Gastroesophageal sphincter (tissue), 4 donors: Measurements from ENCODE around the gene TMEM170B. TPM values are rescaled to one million over a fixed set of nuclear protein-coding genes. Genes with fewer than 3 reads are reported as not detected.

ENCODE experiments used
- ATAC-seq: fragments of 150-250 bp; one replicate; pipeline ENCODE4 v1.9.1; 2016; ENCODE audit warnings: mild to moderate bottlenecking, moderate library complexity
- H3K27ac ChIP-seq, 4 donors: fragments of 200-600 bp; sonication (generic) in 3 of 4; 1 replicate in 3 of 4; 2 replicates in 1 of 4; pipeline ENCODE4 v1.5.1; 2016 to 2019
- H3K27me3 ChIP-seq: fragments of 200-600 bp; sonication (generic); one replicate; pipeline ENCODE4 v1.5.1; 2019
- H3K36me3 ChIP-seq, 2 donors: fragments of 200-600 bp; sonication (generic); one replicate each; pipeline ENCODE4 v1.5.1; 2019; ENCODE audit warnings: control low read depth in 1 of 2
- H3K4me1 ChIP-seq, 3 donors: fragments of 200-600 bp; sonication (generic); 1 replicate in 2 of 3; 2 replicates in 1 of 3; pipeline ENCODE4 v1.5.1; 2016 to 2019; ENCODE audit warnings: control low read depth in 2 of 3
- H3K4me3 ChIP-seq, 2 donors: fragments of 200-600 bp; sonication (generic); one replicate each; pipeline ENCODE4 v1.5.1; 2019; ENCODE audit warnings: mild to moderate bottlenecking in 1 of 2, moderate library complexity in 1 of 2
- H3K9me3 ChIP-seq, 3 donors: fragments of 200-600 bp; sonication (generic); one replicate each; pipeline ENCODE4 v1.5.1; 2017 to 2019; ENCODE audit warnings: control low read depth in 2 of 3
- EP300 ChIP-seq: sonication (generic); formaldehyde crosslinking; IDR thresholded peaks from one replicate; pipeline ENCODE4 v1.6.1; 2017; ENCODE audit warnings: antibody characterized with exemption, mild to moderate bottlenecking
- POLR2A ChIP-seq, 2 donors: fragments of 450-650 bp; IDR thresholded peaks; one replicate each; pipeline ENCODE4 v1.6.1; 2017; ENCODE audit warnings: antibody characterized with exemption in 2 of 2, mild to moderate bottlenecking in 2 of 2, moderate library complexity in 1 of 2
- POLR2AphosphoS5 ChIP-seq: sonication (generic); formaldehyde crosslinking; IDR thresholded peaks from one replicate; pipeline ENCODE4 v1.6.1; 2017; ENCODE audit warnings: antibody characterized with exemption
- whole genome bisulfite sequencing, 2 donors: methylation state at CpG; one replicate each; pipeline ENCODE4 v1.1.5; 2018; ENCODE audit warnings: low coverage in 1 of 2; 5-methylcytosine and 5-hydroxymethylcytosine counted together
- total RNA-seq, 4 donors: library from RNA; depleted of rRNA; stranded (reverse); fragments of >200 nt; gene quantifications; one replicate each; pipeline ENCODE4 v1.1.0, GENCODE V29; 2016
- TF ChIP-seq, protein P1 (sequence below), 4 experiments: fragments of 200-600 bp in 2 of 4; fragments of 450-650 bp in 2 of 4; sonication (generic) in 1 of 4; IDR thresholded peaks; one replicate each; pipeline ENCODE4 v1.5.1; 2017 to 2019; ENCODE audit warnings: antibody characterized with exemption in 4 of 4, mild to moderate bottlenecking in 2 of 4, moderate library complexity in 2 of 4

The TMEM170B gene
- total RNA-seq, 4 donors from 2014 or later, result 8.0 to 8.6 (median 8.3) TPM

DNA sequence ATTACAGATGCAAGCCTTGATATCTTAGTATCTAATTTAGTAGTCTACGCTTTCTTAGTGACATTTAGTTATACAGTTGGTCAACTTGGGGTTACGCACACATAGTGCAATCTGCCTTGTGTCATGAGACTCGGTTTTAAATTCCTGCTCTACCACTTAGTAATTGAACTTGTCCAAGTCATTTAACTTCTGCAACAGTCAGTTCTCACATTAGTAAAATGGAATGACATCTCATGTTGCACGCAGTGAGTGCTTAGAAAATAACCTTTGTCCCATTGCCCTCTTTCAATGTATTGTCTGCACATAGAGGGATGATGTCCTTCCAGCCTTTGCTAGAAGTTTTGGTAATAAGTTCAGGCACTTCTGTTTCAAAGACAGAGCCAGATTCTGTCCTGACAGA is 48.6 kb downstream of the TMEM170B start:
- WGBS, 2 donors, result 56 to 68% methylated on average over 4 of the region's 4 CpGs
- Histone ChIP-seq H3K9me3 (no peaks in the 10 kb centered on the region), H3K4me1 (peaks cover 0 to 19% (median 0%) of the 10 kb centered on the region in 3 donors), H3K4me3 (no peak overlapping the region), H3K27ac (peak overlapping the region in 1 of 4 donors; percentile 6), H3K27me3 (no peaks in the 10 kb centered on the region), H3K36me3 (no peaks in the 10 kb centered on the region)
- TF ChIP-seq POLR2AphosphoS5 (no peak), POLR2A (IDR thresholded peaks at IDR 0.05) (no peak)
- TF ChIP-seq, protein P1, sequence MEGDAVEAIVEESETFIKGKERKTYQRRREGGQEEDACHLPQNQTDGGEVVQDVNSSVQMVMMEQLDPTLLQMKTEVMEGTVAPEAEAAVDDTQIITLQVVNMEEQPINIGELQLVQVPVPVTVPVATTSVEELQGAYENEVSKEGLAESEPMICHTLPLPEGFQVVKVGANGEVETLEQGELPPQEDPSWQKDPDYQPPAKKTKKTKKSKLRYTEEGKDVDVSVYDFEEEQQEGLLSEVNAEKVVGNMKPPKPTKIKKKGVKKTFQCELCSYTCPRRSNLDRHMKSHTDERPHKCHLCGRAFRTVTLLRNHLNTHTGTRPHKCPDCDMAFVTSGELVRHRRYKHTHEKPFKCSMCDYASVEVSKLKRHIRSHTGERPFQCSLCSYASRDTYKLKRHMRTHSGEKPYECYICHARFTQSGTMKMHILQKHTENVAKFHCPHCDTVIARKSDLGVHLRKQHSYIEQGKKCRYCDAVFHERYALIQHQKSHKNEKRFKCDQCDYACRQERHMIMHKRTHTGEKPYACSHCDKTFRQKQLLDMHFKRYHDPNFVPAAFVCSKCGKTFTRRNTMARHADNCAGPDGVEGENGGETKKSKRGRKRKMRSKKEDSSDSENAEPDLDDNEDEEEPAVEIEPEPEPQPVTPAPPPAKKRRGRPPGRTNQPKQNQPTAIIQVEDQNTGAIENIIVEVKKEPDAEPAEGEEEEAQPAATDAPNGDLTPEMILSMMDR (IDR thresholded peaks at IDR 0.05), result no peak
- ATAC-seq, result no peak

DNA sequence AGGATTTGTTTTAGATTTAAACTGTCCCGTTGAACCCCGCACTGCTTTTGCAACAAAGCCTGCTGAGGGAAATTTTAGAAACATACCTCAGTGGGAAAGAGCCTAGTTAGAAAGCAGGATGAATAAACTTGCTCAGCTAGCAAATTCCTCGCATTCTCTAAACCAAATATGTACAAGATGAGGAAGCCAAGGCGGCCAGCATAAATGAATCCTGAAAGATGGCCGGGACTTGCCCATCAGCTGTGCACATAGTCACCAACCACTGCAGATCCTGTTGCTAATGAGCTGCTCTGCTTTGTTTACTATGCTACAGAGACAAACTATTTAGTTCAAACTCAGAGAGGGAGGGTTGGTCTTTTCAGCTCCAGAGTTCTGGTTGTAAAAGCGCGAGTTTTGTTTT is 49.0 kb downstream of the TMEM170B start:
- H3K27ac ChIP-seq, result peak overlapping the region in 1 of 4 donors; percentile 6
- no peak overlapping the region for H3K4me3 ChIP-seq
- 7 to 27% methylated on average over 2 to 4 of the region's 7 CpGs for WGBS, 2 donors
- H3K27me3 ChIP-seq, result no peaks in the 10 kb centered on the region
- ATAC-seq, result no peak
- H3K9me3 ChIP-seq, result no peaks in the 10 kb centered on the region
- TF ChIP-seq POLR2AphosphoS5, result no peak
- no peak for TF ChIP-seq POLR2A (IDR thresholded peaks at IDR 0.05)
- TF ChIP-seq, protein P1 (IDR thresholded peaks at IDR 0.05), result no peak
- TF ChIP-seq EP300, result no peak
- peaks cover 0 to 19% (median 0%) of the 10 kb centered on the region in 3 donors for H3K4me1 ChIP-seq
- no peaks in the 10 kb centered on the region for H3K36me3 ChIP-seq

DNA sequence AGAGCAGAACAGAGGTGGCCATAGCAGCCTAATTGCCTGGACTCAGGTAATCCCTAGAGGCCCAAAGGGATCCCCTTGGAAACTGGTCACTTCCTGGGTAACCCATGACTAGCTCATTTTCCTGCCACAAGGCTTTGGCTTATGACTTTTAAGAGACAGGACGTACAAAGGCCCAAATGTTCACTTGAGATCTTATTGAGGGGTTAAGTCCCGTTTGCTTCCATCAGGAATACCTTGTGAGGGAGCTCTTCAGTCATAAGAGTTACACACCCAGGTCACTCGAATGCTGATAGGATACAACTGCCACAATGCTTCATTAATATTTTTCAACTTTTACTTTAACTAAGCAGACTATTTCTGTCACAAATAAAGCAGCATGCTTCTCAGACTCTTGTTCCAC is 51.7 kb downstream of the TMEM170B start:
- TF ChIP-seq EP300, result no peak
- TF ChIP-seq, protein P1 (IDR thresholded peaks at IDR 0.05), result no peak
- TF ChIP-seq POLR2AphosphoS5, result no peak
- TF ChIP-seq POLR2A (IDR thresholded peaks at IDR 0.05), result no peak
- Histone ChIP-seq H3K36me3 (no peaks in the 10 kb centered on the region), H3K27ac (no peak overlapping the region), H3K27me3 (no peaks in the 10 kb centered on the region), H3K4me3 (no peak overlapping the region), H3K9me3 (no peaks in the 10 kb centered on the region), H3K4me1 (peaks cover 0 to 19% (median 0%) of the 10 kb centered on the region in 3 donors)
- ATAC-seq, result no peak
- WGBS, 2 donors, result 49 to 100% methylated on average over 2 to 3 of the region's 3 CpGs

DNA sequence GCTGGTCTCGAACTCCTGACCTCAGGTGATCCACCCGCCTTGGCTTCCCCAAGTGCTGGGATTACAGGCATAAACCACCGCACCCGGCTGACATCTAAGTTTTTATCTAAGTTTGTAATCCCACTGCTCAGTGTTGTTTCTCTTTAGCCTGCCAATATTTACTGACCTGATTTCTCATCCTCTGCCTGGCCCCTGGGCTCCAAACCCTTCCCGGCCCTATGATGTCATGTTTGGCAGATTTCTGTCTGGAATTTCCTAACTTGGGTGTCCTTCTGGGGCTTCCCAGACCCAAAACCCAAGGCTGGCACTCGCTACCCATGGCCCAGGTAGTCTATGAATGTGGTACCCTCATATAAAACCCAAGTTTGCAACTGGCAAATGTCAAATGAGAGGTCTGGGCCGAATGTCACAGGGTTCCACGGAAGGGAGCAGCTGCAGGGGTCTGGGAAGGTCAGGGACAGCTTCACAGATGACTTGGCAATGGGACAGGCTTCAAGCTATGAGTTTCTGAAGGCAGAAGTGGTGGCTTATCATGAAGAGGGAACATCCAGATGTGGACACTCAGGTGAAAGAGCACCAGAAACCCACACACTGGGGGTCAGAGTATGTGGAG is 54.9 kb downstream of the TMEM170B start:
- no peak overlapping the region for H3K4me3 ChIP-seq
- H3K9me3 ChIP-seq, result no peaks in the 10 kb centered on the region
- no peaks in the 10 kb centered on the region for H3K36me3 ChIP-seq
- no peaks in the 10 kb centered on the region for H3K27me3 ChIP-seq
- ATAC-seq, result peak; percentile 61
- 50 to 55% methylated on average over 5 to 6 of the region's 8 CpGs for WGBS, 2 donors
- TF ChIP-seq POLR2AphosphoS5, result no peak
- TF ChIP-seq EP300, result no peak
- TF ChIP-seq, protein P1 (IDR thresholded peaks at IDR 0.05), result no peak
- no peak for TF ChIP-seq POLR2A (IDR thresholded peaks at IDR 0.05)
- H3K27ac ChIP-seq, result no peak overlapping the region
- peaks cover 0 to 5% (median 0%) of the 10 kb centered on the region in 3 donors for H3K4me1 ChIP-seq

DNA sequence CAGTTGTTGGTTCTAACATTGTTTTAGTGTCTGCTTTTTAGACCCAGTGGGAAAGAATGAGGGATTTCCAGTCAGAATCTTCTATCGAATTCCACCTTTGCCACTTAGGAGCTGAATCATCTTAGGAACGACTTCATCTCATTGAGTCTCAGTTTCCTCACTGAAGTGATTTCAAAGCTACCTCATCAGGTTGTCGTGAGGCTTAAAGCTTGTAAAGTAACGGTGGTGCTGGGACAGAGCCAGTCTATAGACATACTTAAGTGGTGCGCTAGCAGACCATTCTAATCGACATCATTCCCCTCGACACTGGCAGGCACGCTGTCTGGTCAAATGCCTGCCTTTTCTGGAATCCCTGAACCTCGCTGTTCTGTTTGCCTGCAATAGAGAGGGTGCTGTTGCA is 55.5 kb downstream of the TMEM170B start:
- no peaks in the 10 kb centered on the region for H3K9me3 ChIP-seq
- H3K27ac ChIP-seq, result no peak overlapping the region
- WGBS, 2 donors, result 96 to 100% methylated on average over 2 to 8 of the region's 9 CpGs
- peaks cover 0 to 5% (median 0%) of the 10 kb centered on the region in 3 donors for H3K4me1 ChIP-seq
- no peak for ATAC-seq
- TF ChIP-seq, protein P1 (IDR thresholded peaks at IDR 0.05), result no peak
- TF ChIP-seq EP300 (no peak), POLR2A (IDR thresholded peaks at IDR 0.05) (no peak), POLR2AphosphoS5 (no peak)
- H3K36me3 ChIP-seq, result no peaks in the 10 kb centered on the region
- H3K4me3 ChIP-seq, result no peak overlapping the region
- H3K27me3 ChIP-seq, result no peaks in the 10 kb centered on the region
